Measurements from ENCODE around the gene GRID2.

Gene GRID2

GRCh38 chr4:92307181-92307580 lies 3.4 kb downstream of the GRID2 start:
- FAIRE-seq (no peak), DNase-seq (ENCODE audit: insufficient read length) (no peak)
- no peak for TF ChIP-seq POLR2A (IDR thresholded peaks at IDR 0.05; ENCODE audit: low read depth, low read length)
- TF ChIP-seq POLR2AphosphoS5 (IDR thresholded peaks at IDR 0.05; ENCODE audit: low read depth, low read length) = no peak
- TF ChIP-seq TAF1 (IDR thresholded peaks at IDR 0.05; ENCODE audit: borderline replicate concordance, low read depth, low read length) = no peak

- FAIRE-seq = no peak
- no peak for TF ChIP-seq POLR2AphosphoS5 (IDR thresholded peaks at IDR 0.05; ENCODE audit: low read depth, low read length)
- TF ChIP-seq POLR2A (IDR thresholded peaks at IDR 0.05; ENCODE audit: low read depth, low read length) = no peak
- TF ChIP-seq TAF1 (IDR thresholded peaks at IDR 0.05; ENCODE audit: borderline replicate concordance, low read depth, low read length) = no peak
Observed at GRCh38 chr4:92307866-92308265, 4.1 kb downstream of the GRID2 start.

GRCh38 chr4:92317047-92317446 lies 13.3 kb downstream of the GRID2 start:
- no peak for DNase-seq (ENCODE audit: insufficient read length)
- TF ChIP-seq POLR2AphosphoS5 (IDR thresholded peaks at IDR 0.05; ENCODE audit: low read depth, low read length) (no peak), POLR2A (IDR thresholded peaks at IDR 0.05; ENCODE audit: low read depth, low read length) (no peak), TAF1 (IDR thresholded peaks at IDR 0.05; ENCODE audit: borderline replicate concordance, low read depth, low read length) (no peak)
- no peak for FAIRE-seq

More at GRCh38 chr4:92307866-92308265, 4.1 kb downstream of the GRID2 start:
- DNase-seq (ENCODE audit: insufficient read length) = no peak

- TF ChIP-seq POLR2AphosphoS5 (IDR thresholded peaks at IDR 0.05; ENCODE audit: low read depth, low read length) = no peak
- TF ChIP-seq POLR2A (IDR thresholded peaks at IDR 0.05; ENCODE audit: low read depth, low read length) = no peak
- TF ChIP-seq TAF1 (IDR thresholded peaks at IDR 0.05; ENCODE audit: borderline replicate concordance, low read depth, low read length) = no peak
- DNase-seq (ENCODE audit: insufficient read length) (no peak), FAIRE-seq (no peak)
Observed at GRCh38 chr4:92328095-92328494, 24.3 kb downstream of the GRID2 start.

- FAIRE-seq (no peak), DNase-seq (ENCODE audit: insufficient read length) (no peak)
- TF ChIP-seq TAF1 (IDR thresholded peaks at IDR 0.05; ENCODE audit: borderline replicate concordance, low read depth, low read length) = no peak
- no peak for TF ChIP-seq POLR2A (IDR thresholded peaks at IDR 0.05; ENCODE audit: low read depth, low read length)
- TF ChIP-seq POLR2AphosphoS5 (IDR thresholded peaks at IDR 0.05; ENCODE audit: low read depth, low read length) = no peak
Observed at GRCh38 chr4:92333016-92333415, 29.2 kb downstream of the GRID2 start.

- DNase-seq (ENCODE audit: insufficient read length) (no peak), FAIRE-seq (no peak)
- TF ChIP-seq POLR2A (IDR thresholded peaks at IDR 0.05; ENCODE audit: low read depth, low read length) = no peak
- TF ChIP-seq POLR2AphosphoS5 (IDR thresholded peaks at IDR 0.05; ENCODE audit: low read depth, low read length) = no peak
- no peak for TF ChIP-seq TAF1 (IDR thresholded peaks at IDR 0.05; ENCODE audit: borderline replicate concordance, low read depth, low read length)
Observed at GRCh38 chr4:92334716-92335350, 31.1 kb downstream of the GRID2 start.

- FAIRE-seq = no peak
Observed at GRCh38 chr4:92339676-92340075, 35.9 kb downstream of the GRID2 start.

GRCh38 chr4:92344216-92344615 lies 40.5 kb downstream of the GRID2 start:
- FAIRE-seq = no peak
- DNase-seq (ENCODE audit: insufficient read length) = no peak
- TF ChIP-seq POLR2AphosphoS5 (IDR thresholded peaks at IDR 0.05; ENCODE audit: low read depth, low read length) = no peak

More at GRCh38 chr4:92339676-92340075, 35.9 kb downstream of the GRID2 start:
- no peak for TF ChIP-seq POLR2A (IDR thresholded peaks at IDR 0.05; ENCODE audit: low read depth, low read length)
- no peak for TF ChIP-seq POLR2AphosphoS5 (IDR thresholded peaks at IDR 0.05; ENCODE audit: low read depth, low read length)
- no peak for TF ChIP-seq TAF1 (IDR thresholded peaks at IDR 0.05; ENCODE audit: borderline replicate concordance, low read depth, low read length)
- DNase-seq (ENCODE audit: insufficient read length) = no peak

GRCh38 chr4:92346289-92346688 lies 42.5 kb downstream of the GRID2 start:
- FAIRE-seq = no peak
- TF ChIP-seq POLR2AphosphoS5 (IDR thresholded peaks at IDR 0.05; ENCODE audit: low read depth, low read length) = no peak
- no peak for DNase-seq (ENCODE audit: insufficient read length)

- FAIRE-seq (no peak), DNase-seq (ENCODE audit: insufficient read length) (no peak)
- TF ChIP-seq POLR2AphosphoS5 (IDR thresholded peaks at IDR 0.05; ENCODE audit: low read depth, low read length) (no peak), POLR2A (IDR thresholded peaks at IDR 0.05; ENCODE audit: low read depth, low read length) (no peak), TAF1 (IDR thresholded peaks at IDR 0.05; ENCODE audit: borderline replicate concordance, low read depth, low read length) (no peak)
Observed at GRCh38 chr4:92357966-92358365, 54.2 kb downstream of the GRID2 start.

- FAIRE-seq (no peak), DNase-seq (ENCODE audit: insufficient read length) (no peak)
- TF ChIP-seq POLR2A (IDR thresholded peaks at IDR 0.05; ENCODE audit: low read depth, low read length) (no peak), TAF1 (IDR thresholded peaks at IDR 0.05; ENCODE audit: borderline replicate concordance, low read depth, low read length) (no peak), POLR2AphosphoS5 (IDR thresholded peaks at IDR 0.05; ENCODE audit: low read depth, low read length) (no peak)
Observed at GRCh38 chr4:92359491-92359890, 55.7 kb downstream of the GRID2 start.

GRCh38 chr4:92362028-92362427 lies 58.3 kb downstream of the GRID2 start:
- TF ChIP-seq POLR2A (IDR thresholded peaks at IDR 0.05; ENCODE audit: low read depth, low read length) (no peak), POLR2AphosphoS5 (IDR thresholded peaks at IDR 0.05; ENCODE audit: low read depth, low read length) (no peak), TAF1 (IDR thresholded peaks at IDR 0.05; ENCODE audit: borderline replicate concordance, low read depth, low read length) (no peak)
- FAIRE-seq (no peak), DNase-seq (ENCODE audit: insufficient read length) (no peak)

GRCh38 chr4:92368653-92369052 lies 64.9 kb downstream of the GRID2 start:
- DNase-seq (ENCODE audit: insufficient read length) (no peak), FAIRE-seq (no peak)
- no peak for TF ChIP-seq POLR2AphosphoS5 (IDR thresholded peaks at IDR 0.05; ENCODE audit: low read depth, low read length)
- no peak for TF ChIP-seq POLR2A (IDR thresholded peaks at IDR 0.05; ENCODE audit: low read depth, low read length)
- no peak for TF ChIP-seq TAF1 (IDR thresholded peaks at IDR 0.05; ENCODE audit: borderline replicate concordance, low read depth, low read length)
